NK-92 (cell line): ENCODE results near the gene RELT.
"Not testable (repeated sequence)": the region's sequence is repeated elsewhere in the genome, so short reads cannot be mapped to it uniquely, and the experiment has no call there.

Experiments
- DNase-seq: peaks from one replicate; lab custom pipeline; 2025; ENCODE audit not compliant: unreplicated experiment; lab: John Stamatoyannopoulos, UW

The RELT gene

DNA sequence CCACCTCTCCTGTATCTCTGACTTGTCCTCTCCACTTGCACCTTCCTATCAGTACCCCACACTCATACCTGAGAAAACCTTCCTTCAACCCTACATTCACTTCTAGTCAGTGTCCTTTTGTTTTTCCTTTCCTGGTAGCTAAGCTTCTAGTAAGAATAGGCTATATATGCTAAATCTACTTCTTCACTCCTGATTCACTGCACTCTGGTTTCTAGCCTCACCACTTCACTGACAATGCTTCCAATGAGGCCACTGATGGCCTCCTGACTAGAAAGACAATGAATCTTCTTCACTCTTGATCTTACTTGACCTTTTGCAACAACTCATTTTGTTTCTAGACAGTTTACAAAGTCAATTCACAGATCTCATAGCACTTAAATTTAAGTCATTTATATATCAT lies 52.0 kb downstream of the RELT start:
- DNase-seq = no peak

DNA sequence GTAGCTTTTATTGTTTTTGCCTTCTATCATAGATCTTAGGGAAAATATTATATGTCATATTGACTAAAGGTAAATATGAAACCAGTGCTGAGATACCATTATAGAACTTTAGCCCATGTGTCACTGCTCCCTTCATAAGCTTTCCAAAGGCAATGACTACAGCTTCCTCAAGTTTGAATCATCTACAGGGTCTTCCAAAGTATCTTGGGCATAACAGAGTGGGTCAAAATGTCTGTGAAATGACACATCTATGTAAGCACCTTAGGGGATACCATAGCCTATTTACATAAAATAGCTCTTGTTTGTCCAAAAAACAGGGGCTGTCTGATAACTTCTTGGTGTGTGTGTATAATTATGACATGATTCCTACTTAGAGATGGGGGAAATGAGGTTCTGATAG lies 52.5 kb downstream of the RELT start:
- no peak for DNase-seq

DNA sequence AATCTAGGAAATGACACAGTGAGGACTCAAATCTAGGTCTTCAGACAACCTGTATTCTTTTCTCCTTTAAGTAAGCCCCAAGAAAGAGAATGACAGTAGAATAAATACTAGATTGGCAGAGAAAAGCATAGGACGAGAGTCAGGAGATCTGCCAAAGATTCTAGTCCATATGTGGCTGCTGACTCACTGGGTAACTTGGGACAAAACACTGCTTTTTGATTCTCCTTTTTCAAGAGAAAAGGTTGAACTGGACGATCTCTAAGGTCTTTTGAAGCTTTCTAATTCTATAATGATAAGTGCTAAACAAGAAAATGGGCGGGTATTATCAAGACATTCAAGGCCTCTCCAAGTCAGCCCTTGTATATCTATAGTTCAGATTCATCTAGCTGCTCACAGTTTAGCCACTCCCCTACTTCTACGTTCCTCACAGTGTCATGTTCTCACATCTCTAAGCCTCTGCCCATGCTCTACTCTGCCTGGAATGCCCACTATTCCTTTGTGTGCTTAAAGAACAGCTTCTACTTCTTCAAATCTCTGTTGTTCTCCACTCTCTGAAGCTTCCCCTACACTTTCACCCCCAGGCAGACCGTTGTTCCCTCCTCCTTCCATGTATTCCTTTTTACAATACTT lies 53.0 kb downstream of the RELT start:
- no peak for DNase-seq

DNA sequence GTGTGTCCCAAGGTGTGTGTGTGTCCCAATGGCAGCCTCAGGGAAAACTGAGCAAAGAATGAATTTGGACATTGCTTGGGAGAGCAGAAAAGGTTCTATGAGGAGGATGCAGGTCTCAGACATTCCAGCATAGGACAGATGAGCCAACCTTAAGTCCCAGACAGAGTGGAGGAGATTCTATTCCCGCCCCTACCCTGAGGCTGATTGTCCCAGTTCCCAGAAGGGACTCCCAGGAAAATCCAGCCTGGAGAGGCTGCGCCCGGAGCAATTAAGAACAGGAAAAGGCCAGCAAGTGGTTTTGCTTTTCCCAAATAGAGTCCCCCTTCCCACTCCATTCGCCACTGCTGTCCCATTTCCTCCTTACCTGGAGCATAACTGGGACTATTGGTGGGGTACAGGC lies 54.1 kb downstream of the RELT start:
- DNase-seq = no peak

DNA sequence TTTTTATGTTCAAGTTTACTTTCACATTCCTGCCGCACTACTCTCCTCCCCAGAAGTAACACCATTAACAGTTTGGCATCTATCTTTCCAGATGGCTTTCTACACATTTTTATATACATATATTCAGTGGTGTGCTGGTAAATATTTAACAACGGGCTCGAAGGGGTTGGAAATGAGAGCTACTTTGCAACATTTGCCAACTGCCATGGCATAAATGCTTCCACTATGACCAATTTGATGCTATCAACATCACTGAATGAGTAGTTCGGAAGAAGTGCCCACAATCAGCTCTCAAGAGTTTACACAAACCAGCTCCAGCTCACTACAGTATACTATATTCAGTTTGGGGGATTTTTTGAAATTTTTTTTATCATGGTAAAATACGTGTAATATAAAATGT lies 55.2 kb downstream of the RELT start:
- DNase-seq = no peak

DNA sequence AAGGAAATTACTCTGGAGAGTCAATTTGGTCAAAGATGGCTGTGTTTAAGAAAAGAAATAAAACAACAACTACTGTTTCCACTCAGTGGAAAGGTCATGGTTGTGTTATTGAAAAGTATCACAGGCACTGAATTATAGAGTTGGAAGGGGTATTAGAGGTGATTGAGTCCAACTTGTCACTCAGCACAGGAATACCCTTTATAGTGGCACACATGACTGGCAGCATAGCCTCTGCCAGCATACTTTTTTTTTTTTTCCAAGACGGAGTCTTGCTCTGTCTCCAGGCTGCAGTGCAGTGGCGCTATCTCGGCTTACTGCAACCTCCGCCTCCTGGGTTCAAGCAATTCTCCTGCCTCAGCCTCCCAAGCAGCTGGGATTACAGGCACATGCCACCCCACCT lies 60.7 kb downstream of the RELT start:
- not testable (repeated sequence) for DNase-seq

DNA sequence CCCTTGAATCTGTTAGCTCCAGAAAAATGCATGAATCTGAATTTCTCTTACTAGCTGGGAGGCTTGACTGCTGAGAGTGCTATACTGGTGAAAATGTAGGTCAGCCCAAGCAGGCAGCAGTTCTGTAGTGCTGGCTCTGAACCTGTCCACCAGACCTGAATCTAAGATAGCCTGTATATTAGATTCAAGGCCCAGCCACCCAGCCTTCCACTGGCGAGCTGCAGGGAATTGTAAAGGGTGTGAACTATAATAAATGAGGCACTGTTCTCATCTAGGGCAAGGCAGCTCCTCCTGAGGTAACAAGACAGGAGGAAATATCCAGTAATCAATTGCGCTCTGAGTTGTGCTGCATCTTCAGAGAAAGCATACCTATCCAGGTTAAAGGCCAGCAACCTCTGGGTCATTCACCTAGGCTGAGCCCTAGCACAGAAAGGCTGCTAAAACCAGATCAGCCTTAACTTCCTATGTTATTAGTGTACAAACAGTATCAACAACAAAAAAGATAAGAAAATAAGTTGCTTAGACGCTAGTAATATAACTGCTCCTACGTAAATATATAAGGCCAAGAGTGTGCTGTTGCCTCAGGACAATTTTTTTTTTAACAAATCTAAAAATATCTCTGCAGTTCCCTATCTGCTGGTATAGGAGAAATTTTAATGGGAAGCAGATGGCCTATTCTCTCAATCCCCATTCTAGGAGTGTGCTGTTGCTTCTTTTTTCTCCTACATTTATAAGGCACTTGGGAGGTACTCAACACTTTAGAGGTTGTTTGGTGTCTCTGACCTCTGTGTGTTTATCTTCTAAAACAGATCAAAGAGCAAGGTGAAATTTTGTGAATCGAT lies 63.0 kb downstream of the RELT start:
- no peak for DNase-seq

DNA sequence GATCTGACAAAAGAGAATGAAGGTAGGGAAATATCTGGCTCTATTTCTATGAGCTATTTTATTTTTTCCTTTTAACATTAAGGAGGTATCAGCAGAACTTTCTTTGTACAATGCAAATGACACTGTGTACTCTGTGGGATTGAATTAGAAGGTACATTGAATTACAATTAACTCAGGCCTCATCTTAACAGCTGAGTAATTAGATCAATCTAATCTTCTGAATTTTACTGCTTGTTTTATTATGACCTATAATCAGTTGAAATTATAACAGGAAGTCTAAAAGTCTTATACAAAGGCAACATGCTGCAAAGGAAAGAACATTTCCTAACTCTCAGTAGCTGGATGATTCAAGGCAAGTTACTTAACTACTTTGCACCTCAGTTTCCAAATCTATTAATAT lies 69.8 kb downstream of the RELT start:
- no peak for DNase-seq

DNA sequence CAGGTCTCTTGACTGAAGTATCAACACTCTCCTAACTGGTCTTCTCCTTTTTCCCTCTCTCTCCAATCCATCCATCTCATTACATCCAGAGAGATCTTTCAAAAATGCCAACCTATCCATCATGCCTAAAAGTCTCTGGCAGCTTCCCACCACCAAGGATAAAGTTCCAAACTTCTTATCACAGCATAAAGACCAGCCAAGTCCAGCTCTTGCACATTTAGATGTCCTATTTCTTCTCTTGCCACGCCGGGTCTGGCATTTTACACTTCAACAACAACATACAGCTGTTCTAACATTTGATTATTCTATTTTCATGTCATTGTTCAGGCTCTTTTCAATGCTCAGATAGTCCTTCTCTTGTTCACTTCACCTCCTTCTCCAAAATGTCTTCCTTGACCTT lies 70.6 kb downstream of the RELT start:
- no peak for DNase-seq
